H9 (cell line): ENCODE results near the gene ZNF652. TPM values are rescaled to one million over a fixed set of nuclear protein-coding genes. Genes with fewer than 3 reads are reported as not detected.
"Not testable (repeated sequence)": the region's sequence is repeated elsewhere in the genome, so short reads cannot be mapped to it uniquely, and the experiment has no call there.

Source experiments
- DNase-seq: peaks from one replicate; pipeline ENCODE4 v3.0.0-alpha.2; 2017
- H2AFZ ChIP-seq: one replicate; pipeline ENCODE4 v1.6.1; 2013; ENCODE audit warnings: mild to moderate bottlenecking, low read length, control low read depth, moderate library complexity
- H2AK5ac ChIP-seq: 2 replicates; pipeline ENCODE4 v1.6.1; 2013; ENCODE audit warnings: low read length, control low read depth, mixed read lengths; ENCODE audit not compliant: insufficient read length
- H2BK120ac ChIP-seq: one replicate; pipeline ENCODE4 v1.6.1; 2013; ENCODE audit warnings: low read depth, mild to moderate bottlenecking, low read length, control low read depth, inconsistent platforms; ENCODE audit not compliant: poor library complexity, severe bottlenecking
- H2BK12ac ChIP-seq: 2 replicates; pipeline ENCODE4 v1.6.1; 2013; ENCODE audit warnings: low read length, control low read depth, mixed read lengths, low read depth; ENCODE audit not compliant: insufficient read length
- H2BK15ac ChIP-seq: 2 replicates; pipeline ENCODE4 v1.6.1; 2013; ENCODE audit warnings: low read depth, low read length, control low read depth
- H2BK20ac ChIP-seq: one replicate; pipeline ENCODE4 v1.6.1; 2013; ENCODE audit warnings: low read depth, mild to moderate bottlenecking, low read length, control low read depth, inconsistent platforms; ENCODE audit not compliant: poor library complexity, severe bottlenecking
- H2BK5ac ChIP-seq: 2 replicates; pipeline ENCODE4 v1.6.1; 2013; ENCODE audit warnings: low read length, control low read depth, mixed read lengths; ENCODE audit not compliant: insufficient read length
- H3K14ac ChIP-seq: 2 replicates; pipeline ENCODE4 v1.6.1; 2013; ENCODE audit warnings: low read length, control low read depth; ENCODE audit not compliant: insufficient read depth
- H3K18ac ChIP-seq: 2 replicates; pipeline ENCODE4 v1.6.1; 2013; ENCODE audit warnings: low read depth, mild to moderate bottlenecking, mixed read lengths, low read length, control low read depth; ENCODE audit not compliant: insufficient read length
- H3K23ac ChIP-seq: 2 replicates; pipeline ENCODE4 v1.6.1; 2013; ENCODE audit warnings: low read length, control low read depth, mixed read lengths, low read depth; ENCODE audit not compliant: insufficient read length
- H3K23me2 ChIP-seq: 2 replicates; pipeline ENCODE4 v1.6.1; 2013; ENCODE audit warnings: low read depth, mild to moderate bottlenecking, mixed read lengths, low read length, control low read depth; ENCODE audit not compliant: insufficient read length, poor library complexity, severe bottlenecking
- H3K27ac ChIP-seq: 2 replicates; pipeline ENCODE4 v1.5.1; 2013; ENCODE audit warnings: low read length, control low read depth, mixed read lengths, low read depth; ENCODE audit not compliant: insufficient read length
- H3K27me3 ChIP-seq: 2 replicates; pipeline ENCODE4 v1.6.1; 2013; ENCODE audit warnings: low read length, control low read depth, inconsistent platforms; ENCODE audit not compliant: insufficient read depth
- H3K4ac ChIP-seq: 2 replicates; pipeline ENCODE4 v1.6.1; 2013; ENCODE audit warnings: low read depth, mild to moderate bottlenecking, control low read depth, inconsistent platforms, low read length, moderate library complexity
- H3K4me1 ChIP-seq: 2 replicates; pipeline ENCODE4 v1.6.1; 2013; ENCODE audit warnings: low read length, control low read depth, inconsistent platforms; ENCODE audit not compliant: insufficient read depth
- H3K4me2 ChIP-seq: 2 replicates; pipeline ENCODE4 v1.6.1; 2013; ENCODE audit warnings: low read length, control low read depth, mixed read lengths; ENCODE audit not compliant: insufficient read length, insufficient read depth
- H3K56ac ChIP-seq: 2 replicates; pipeline ENCODE4 v1.6.1; 2013; ENCODE audit warnings: low read depth, mild to moderate bottlenecking, mixed read lengths, low read length, control low read depth; ENCODE audit not compliant: insufficient read length
- H3K79me1 ChIP-seq: 2 replicates; pipeline ENCODE4 v1.6.1; 2013; ENCODE audit warnings: low read depth, mild to moderate bottlenecking, moderate library complexity, low read length, control low read depth, inconsistent platforms; ENCODE audit not compliant: insufficient read depth, poor library complexity, severe bottlenecking
- H3K79me2 ChIP-seq: 2 replicates; pipeline ENCODE4 v1.6.1; 2013; ENCODE audit warnings: low read length, control low read depth, inconsistent platforms; ENCODE audit not compliant: insufficient read depth
- H3K9ac ChIP-seq: 2 replicates; pipeline ENCODE4 v1.6.1; 2013; ENCODE audit warnings: low read length, control low read depth, mixed read lengths; ENCODE audit not compliant: insufficient read length; ENCODE audit errors: extremely low read depth
- H3K9me3 ChIP-seq: one replicate; pipeline ENCODE4 v1.6.1; 2013; ENCODE audit warnings: low read depth, low read length, inconsistent platforms; ENCODE audit not compliant: control insufficient read depth
- H3T11ph ChIP-seq: one replicate; pipeline ENCODE4 v1.6.1; 2013; ENCODE audit warnings: mild to moderate bottlenecking, low read length, control low read depth, inconsistent platforms
- H4K20me1 ChIP-seq: one replicate; pipeline ENCODE4 v1.6.1; 2013; ENCODE audit not compliant: control insufficient read depth, insufficient read length, insufficient read depth
- H4K5ac ChIP-seq: 2 replicates; pipeline ENCODE4 v1.6.1; 2013; ENCODE audit warnings: low read depth, mild to moderate bottlenecking, mixed read lengths, low read length, control low read depth; ENCODE audit not compliant: insufficient read length
- H4K8ac ChIP-seq: replicated peaks from 2 replicates; pipeline ENCODE4 v1.6.1; 2013; ENCODE audit warnings: low read length, control low read depth, mixed read lengths, low read depth; ENCODE audit not compliant: insufficient read length
- H4K91ac ChIP-seq: 2 replicates; pipeline ENCODE4 v1.6.1; 2013; ENCODE audit warnings: low read depth, mild to moderate bottlenecking, moderate library complexity, mixed read lengths, low read length, control low read depth; ENCODE audit not compliant: insufficient read length
- H3K27ac Mint-ChIP-seq, 3 experiments: 2 replicates in 2 of 3; 3 replicates in 1 of 3; pipeline ENCODE4 v1.8.0; 2020 to 2021; ENCODE audit warnings: mixed read lengths in 3 of 3, mild to moderate bottlenecking in 1 of 3, moderate library complexity in 1 of 3
- H3K27me3 Mint-ChIP-seq: 2 replicates; pipeline ENCODE4 v1.8.0; 2021; ENCODE audit warnings: low read depth, mild to moderate bottlenecking, moderate library complexity, mixed read lengths
- H3K36me3 Mint-ChIP-seq, 3 experiments: 2 replicates in 2 of 3; 3 replicates in 1 of 3; pipeline ENCODE4 v1.8.0; 2020 to 2021; ENCODE audit warnings: low read depth in 3 of 3, mixed read lengths in 3 of 3; ENCODE audit not compliant: insufficient read depth in 1 of 3
- H3K4me1 Mint-ChIP-seq, 2 experiments: 2 replicates each; pipeline ENCODE4 v1.8.0; 2020; ENCODE audit warnings: mixed read lengths in 2 of 2
- H3K4me3 Mint-ChIP-seq, 2 experiments: 2 replicates in 1 of 2; 3 replicates in 1 of 2; pipeline ENCODE4 v1.8.0; 2020 to 2021; ENCODE audit warnings: mild to moderate bottlenecking in 2 of 2, mixed read lengths in 2 of 2, moderate library complexity in 1 of 2
- H3K9me3 Mint-ChIP-seq, 2 experiments: 2 replicates in 1 of 2; 3 replicates in 1 of 2; pipeline ENCODE4 v1.8.0; 2020; ENCODE audit warnings: mild to moderate bottlenecking in 2 of 2, mixed read lengths in 2 of 2, moderate library complexity in 1 of 2
- WGBS: extraction: QIAGEN DNeasy Blood & Tissue Kit; methylation state at CpG from one replicate; pipeline ENCODE4 v1.1.7; 2013; ENCODE audit warnings: missing lambda C conversion rate, low lambda C conversion rate, mixed read lengths; ENCODE audit not compliant: insufficient read length; ENCODE audit errors: extremely low coverage; 5-methylcytosine and 5-hydroxymethylcytosine counted together
- total RNA-seq: library from RNA; stranded (reverse); gene quantifications from 2 replicates; pipeline ENCODE4 v1.2.1, GENCODE V29; 2021
- TF ChIP-seq, protein P1 (sequence below): fragments of 200-600 bp; sonication (generic); conservative IDR thresholded peaks from 3 replicates; pipeline ENCODE4 v1.8.0; 2021; ENCODE audit warnings: antibody characterized with exemption, mild to moderate bottlenecking

The ZNF652 gene
- total RNA-seq, 1 experiment from 2014 or later: 33.6 TPM

DNA sequence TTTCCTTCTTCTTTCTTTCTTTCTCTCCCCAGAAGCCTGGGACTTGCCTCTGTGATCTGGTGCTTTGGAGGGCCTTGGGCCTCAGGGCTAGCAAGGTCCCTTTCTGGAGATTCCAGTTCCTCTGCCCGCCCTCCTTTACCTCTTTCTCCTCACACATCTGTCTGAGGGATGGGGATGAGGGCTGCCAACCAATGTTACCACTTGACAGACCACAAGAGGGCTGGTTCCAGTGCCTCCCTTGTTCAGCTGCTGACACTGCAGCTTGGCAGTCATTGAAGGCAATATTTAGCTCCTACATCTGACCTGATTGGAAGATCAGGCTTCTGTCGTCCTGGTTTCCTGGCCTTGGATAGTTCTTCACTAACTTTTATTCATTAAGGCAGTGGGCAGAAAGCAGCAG lies 3.6 kb upstream of the ZNF652 start:
- Histone ChIP-seq H2BK20ac (no peak overlapping the region), H3K9me3 (no peaks in the 10 kb centered on the region), H3K79me2 (no peaks in the 10 kb centered on the region), H2AFZ (no peak overlapping the region), H3K23me2 (peaks cover 12% of the 10 kb centered on the region), H3K27me3 (no peaks in the 10 kb centered on the region), H3K14ac (no peak overlapping the region), H2BK120ac (no peak overlapping the region), H3K9ac (no peak overlapping the region), H3K18ac (no peak overlapping the region), H3K4ac (no peak overlapping the region), H3K4me1 (peaks cover 1% of the 10 kb centered on the region; the same call in 1 of the 2 replicates), H3K27ac (no peak overlapping the region), H4K5ac (no peak overlapping the region), H4K8ac (no peak overlapping the region), H3T11ph (no peak overlapping the region), H3K56ac (no peak overlapping the region), H2BK12ac (no peak overlapping the region), H2BK15ac (no peak overlapping the region), H3K79me1 (no peaks in the 10 kb centered on the region), H4K20me1 (no peaks in the 10 kb centered on the region), H2BK5ac (no peak overlapping the region), H2AK5ac (no peak overlapping the region), H3K23ac (no peak overlapping the region), H3K4me2 (no peak overlapping the region), H4K91ac (no peak overlapping the region)
- peak; percentile 76 for DNase-seq
- TF ChIP-seq, protein P1, sequence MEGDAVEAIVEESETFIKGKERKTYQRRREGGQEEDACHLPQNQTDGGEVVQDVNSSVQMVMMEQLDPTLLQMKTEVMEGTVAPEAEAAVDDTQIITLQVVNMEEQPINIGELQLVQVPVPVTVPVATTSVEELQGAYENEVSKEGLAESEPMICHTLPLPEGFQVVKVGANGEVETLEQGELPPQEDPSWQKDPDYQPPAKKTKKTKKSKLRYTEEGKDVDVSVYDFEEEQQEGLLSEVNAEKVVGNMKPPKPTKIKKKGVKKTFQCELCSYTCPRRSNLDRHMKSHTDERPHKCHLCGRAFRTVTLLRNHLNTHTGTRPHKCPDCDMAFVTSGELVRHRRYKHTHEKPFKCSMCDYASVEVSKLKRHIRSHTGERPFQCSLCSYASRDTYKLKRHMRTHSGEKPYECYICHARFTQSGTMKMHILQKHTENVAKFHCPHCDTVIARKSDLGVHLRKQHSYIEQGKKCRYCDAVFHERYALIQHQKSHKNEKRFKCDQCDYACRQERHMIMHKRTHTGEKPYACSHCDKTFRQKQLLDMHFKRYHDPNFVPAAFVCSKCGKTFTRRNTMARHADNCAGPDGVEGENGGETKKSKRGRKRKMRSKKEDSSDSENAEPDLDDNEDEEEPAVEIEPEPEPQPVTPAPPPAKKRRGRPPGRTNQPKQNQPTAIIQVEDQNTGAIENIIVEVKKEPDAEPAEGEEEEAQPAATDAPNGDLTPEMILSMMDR: peak; percentile 56
- Mint-ChIP-seq H3K36me3 (no peaks in the 10 kb centered on the region), H3K9me3 (no peaks in the 10 kb centered on the region), H3K4me3 (no peak overlapping the region), H3K27ac (peak overlapping the region in 1 of 3 experiments; percentile 41; a peak in 2 of 7 replicates), H3K27me3 (no peaks in the 10 kb centered on the region), H3K4me1 (peaks cover 26 to 38% of the 10 kb centered on the region in 2 experiments)
- no CpG with 5 or more reads among the region's 2 CpGs for WGBS

GRCh38 chr17:49365126-49365525 lies 3.1 kb upstream of the ZNF652 start:
- H3K56ac ChIP-seq, H3K9me3 ChIP-seq, H4K20me1 ChIP-seq, H3K27me3 Mint-ChIP-seq, H2BK15ac ChIP-seq, H3K14ac ChIP-seq, H4K5ac ChIP-seq, H3K23ac ChIP-seq, H3K27ac ChIP-seq, H3K18ac ChIP-seq, H3K79me1 ChIP-seq, H3K4me2 ChIP-seq, H3K79me2 ChIP-seq, H3K27ac Mint-ChIP-seq, H3K36me3 Mint-ChIP-seq, H4K8ac ChIP-seq, H4K91ac ChIP-seq, H2BK5ac ChIP-seq, H3K27me3 ChIP-seq, H3K4ac ChIP-seq, H2BK120ac ChIP-seq, H2BK20ac ChIP-seq, DNase-seq, H3K9ac ChIP-seq, H2AFZ ChIP-seq, H2BK12ac ChIP-seq, H3K4me3 Mint-ChIP-seq, H3K9me3 Mint-ChIP-seq, H2AK5ac ChIP-seq, H3T11ph ChIP-seq, H3K4me1 ChIP-seq: not testable (repeated sequence)
- no CpG with 5 or more reads among the region's 10 CpGs for WGBS
- H3K23me2 ChIP-seq: peaks cover 15% of the 10 kb centered on the region
- peaks cover 28 to 39% of the 10 kb centered on the region in 2 experiments for H3K4me1 Mint-ChIP-seq
